Natural killer cell (primary cell): Measurements from ENCODE around the gene DHRS1. TPM values are rescaled to one million over a fixed set of nuclear protein-coding genes. Genes with fewer than 3 reads are reported as not detected.

ENCODE experiments used
- ATAC-seq, 3 donors: fragments of 150-1000 bp in 2 of 3; fragments of 200-7000 bp in 1 of 3; cut with Tn5 transposase; 1 replicate in 1 of 3; 2 replicates in 2 of 3; pipeline ENCODE4 v1.10.0; 2021; ENCODE audit warnings: mild to moderate bottlenecking in 2 of 3, moderate library complexity in 2 of 3
- DNase-seq, 2 donors: peaks; one replicate each; pipeline versions ENCODE4 v3.0.0 to v3.0.0-alpha.2; 2013 to 2021; ENCODE audit warnings: mixed read lengths in 1 of 2
- H3K27ac ChIP-seq: one replicate; pipeline ENCODE4 v1.5.1; 2013; ENCODE audit warnings: mild to moderate bottlenecking, low read length
- H3K27me3 ChIP-seq: one replicate; pipeline ENCODE4 v1.6.1; 2013; ENCODE audit warnings: low read length; ENCODE audit not compliant: control insufficient read depth, insufficient read depth
- H3K36me3 ChIP-seq: one replicate; pipeline ENCODE4 v1.6.1; 2013; ENCODE audit warnings: low read length; ENCODE audit not compliant: control insufficient read depth, insufficient read depth
- H3K4me1 ChIP-seq: one replicate; pipeline ENCODE4 v1.6.1; 2013; ENCODE audit warnings: low read length; ENCODE audit not compliant: control insufficient read depth, insufficient read depth
- H3K4me3 ChIP-seq: one replicate; pipeline ENCODE4 v1.5.1; 2013; ENCODE audit warnings: low read length
- H3K9me3 ChIP-seq: one replicate; pipeline ENCODE4 v1.6.1; 2013; ENCODE audit warnings: low read length; ENCODE audit not compliant: control insufficient read depth, insufficient read depth
- H3K27ac Mint-ChIP-seq, 2 donors: one replicate each; pipeline ENCODE4 v1.8.0; 2022; ENCODE audit warnings: mild to moderate bottlenecking in 2 of 2, mixed read lengths in 2 of 2, moderate library complexity in 1 of 2
- H3K27me3 Mint-ChIP-seq, 2 donors: one replicate each; pipeline ENCODE4 v1.8.0; 2022; ENCODE audit warnings: low read depth in 2 of 2, mixed read lengths in 2 of 2
- H3K36me3 Mint-ChIP-seq: one replicate; pipeline ENCODE4 v1.8.0; 2022; ENCODE audit warnings: mixed read lengths
- H3K4me1 Mint-ChIP-seq, 2 donors: one replicate each; pipeline ENCODE4 v1.8.0; 2022; ENCODE audit warnings: mixed read lengths in 2 of 2
- H3K4me3 Mint-ChIP-seq: one replicate; pipeline ENCODE4 v1.8.0; 2022; ENCODE audit warnings: mild to moderate bottlenecking, moderate library complexity, mixed read lengths
- H3K9me3 Mint-ChIP-seq, 2 donors: one replicate each; pipeline ENCODE4 v1.8.0; 2022; ENCODE audit warnings: mixed read lengths in 2 of 2
- WGBS: methylation state at CpG from one replicate; pipeline ENCODE4 v1.1.7; 2013; ENCODE audit warnings: missing lambda C conversion rate; ENCODE audit not compliant: insufficient coverage; 5-methylcytosine and 5-hydroxymethylcytosine counted together
- intact Hi-C: fragments of 100-400 bp; cut with micrococcal nuclease; formaldehyde crosslinking; loops from one replicate; pipeline ENCODE4 v1.14.2; 2022
- total RNA-seq, 4 donors: library from RNA; stranded (reverse); fragments of 120-200 nt in 1 of 4; gene quantifications; one replicate each; pipeline versions ENCODE4 v1.2.3 to v1.2.4, GENCODE V29; 2013 to 2022
- TF ChIP-seq, protein P1 (sequence below): fragments of 200-600 bp; IDR thresholded peaks from one replicate; pipeline ENCODE4 v1.8.0; 2022; ENCODE audit warnings: antibody characterized with exemption

The DHRS1 gene
- total RNA-seq, 3 donors from 2014 or later (not counting 1 experiment from before 2014, with no cell fraction given) = 39.8 to 59.0 (median 43.3) TPM

DNA sequence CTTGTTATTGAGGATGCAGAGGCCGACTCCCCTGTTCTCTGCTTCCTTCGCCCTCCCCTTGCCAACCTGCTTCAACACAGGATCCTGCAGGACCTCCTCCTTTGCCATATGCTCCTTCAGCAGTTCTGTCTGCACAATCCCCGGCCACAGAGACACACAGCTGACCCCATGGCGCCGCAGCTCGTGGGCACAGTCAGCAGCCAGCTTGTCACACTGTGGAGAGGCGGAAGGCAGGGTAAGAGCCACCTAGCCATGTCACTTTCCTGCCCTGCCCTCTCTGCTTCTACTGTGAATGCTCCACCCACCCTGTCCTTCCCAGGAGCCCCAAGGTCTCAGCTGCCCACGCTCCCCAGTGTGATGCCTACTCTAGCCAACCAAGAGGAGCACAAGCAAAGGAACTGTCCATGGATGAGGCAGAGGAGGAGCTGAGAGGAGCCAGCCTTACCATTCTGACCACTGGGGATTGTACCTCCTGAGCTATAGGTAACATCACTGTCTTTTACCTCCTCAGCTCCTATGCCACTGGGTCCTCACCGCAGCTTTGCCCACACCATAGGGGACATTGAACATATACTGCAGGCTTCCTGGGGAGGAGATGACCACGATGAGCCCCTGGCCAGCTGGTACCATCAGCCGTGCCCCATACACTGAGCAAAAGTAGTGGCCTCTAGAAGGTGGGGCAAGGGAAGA, 7.3 kb downstream of the DHRS1 start:
- H3K4me1 ChIP-seq = peaks cover 22% of the 10 kb centered on the region
- H3K27me3 ChIP-seq = no peaks in the 10 kb centered on the region
- H3K27ac ChIP-seq = no peak overlapping the region
- DNase-seq (no peak), ATAC-seq (no peak)
- WGBS = 96% methylated on average over 11 of the region's 11 CpGs
- H3K4me3 ChIP-seq = no peak overlapping the region
- H3K9me3 Mint-ChIP-seq = no peaks in the 10 kb centered on the region
- H3K9me3 ChIP-seq = no peaks in the 10 kb centered on the region
- H3K27ac Mint-ChIP-seq = no peak overlapping the region
- no peak overlapping the region for H3K4me3 Mint-ChIP-seq
- intact Hi-C loops = no loop called here
- peaks cover 8 to 14% of the 10 kb centered on the region in 2 donors for H3K4me1 Mint-ChIP-seq
- H3K27me3 Mint-ChIP-seq = no peaks in the 10 kb centered on the region
- peaks cover 48% of the 10 kb centered on the region for H3K36me3 ChIP-seq
- TF ChIP-seq, protein P1, sequence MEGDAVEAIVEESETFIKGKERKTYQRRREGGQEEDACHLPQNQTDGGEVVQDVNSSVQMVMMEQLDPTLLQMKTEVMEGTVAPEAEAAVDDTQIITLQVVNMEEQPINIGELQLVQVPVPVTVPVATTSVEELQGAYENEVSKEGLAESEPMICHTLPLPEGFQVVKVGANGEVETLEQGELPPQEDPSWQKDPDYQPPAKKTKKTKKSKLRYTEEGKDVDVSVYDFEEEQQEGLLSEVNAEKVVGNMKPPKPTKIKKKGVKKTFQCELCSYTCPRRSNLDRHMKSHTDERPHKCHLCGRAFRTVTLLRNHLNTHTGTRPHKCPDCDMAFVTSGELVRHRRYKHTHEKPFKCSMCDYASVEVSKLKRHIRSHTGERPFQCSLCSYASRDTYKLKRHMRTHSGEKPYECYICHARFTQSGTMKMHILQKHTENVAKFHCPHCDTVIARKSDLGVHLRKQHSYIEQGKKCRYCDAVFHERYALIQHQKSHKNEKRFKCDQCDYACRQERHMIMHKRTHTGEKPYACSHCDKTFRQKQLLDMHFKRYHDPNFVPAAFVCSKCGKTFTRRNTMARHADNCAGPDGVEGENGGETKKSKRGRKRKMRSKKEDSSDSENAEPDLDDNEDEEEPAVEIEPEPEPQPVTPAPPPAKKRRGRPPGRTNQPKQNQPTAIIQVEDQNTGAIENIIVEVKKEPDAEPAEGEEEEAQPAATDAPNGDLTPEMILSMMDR = no peak
- peaks cover 14% of the 10 kb centered on the region for H3K36me3 Mint-ChIP-seq

DNA sequence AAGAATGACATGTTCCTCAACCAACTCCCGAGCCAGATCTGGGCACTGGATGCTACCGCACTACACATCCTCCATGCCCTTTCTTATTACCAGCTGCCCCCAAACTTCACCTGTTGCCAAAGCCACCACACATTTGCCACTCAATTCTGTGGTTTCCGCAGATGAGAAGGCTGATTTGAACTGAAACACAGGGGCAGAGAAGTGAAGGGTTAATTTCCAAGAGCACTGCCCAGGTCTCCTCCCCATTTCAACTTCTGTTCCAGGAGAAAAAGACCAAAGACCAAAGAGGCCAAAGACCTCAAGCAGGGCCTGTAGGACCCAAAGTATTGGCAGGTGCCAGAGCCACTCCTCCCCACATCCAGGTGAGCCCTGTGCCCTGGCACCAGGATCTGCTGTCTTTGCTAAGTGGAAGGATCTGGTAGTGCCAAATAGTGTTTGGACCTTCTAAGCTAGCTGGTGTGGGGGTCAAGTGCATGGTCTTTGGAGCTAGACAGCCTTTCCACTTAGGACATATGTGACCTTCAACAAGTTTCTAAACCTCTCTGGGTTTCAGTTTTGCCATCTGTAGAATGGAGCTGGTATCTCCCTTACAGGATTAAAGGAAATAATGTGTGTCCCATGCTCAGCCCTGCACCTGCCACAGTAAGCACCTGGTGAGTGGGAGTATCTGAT, 8.0 kb downstream of the DHRS1 start:
- Mint-ChIP-seq H3K9me3 (no peaks in the 10 kb centered on the region), H3K36me3 (peaks cover 14% of the 10 kb centered on the region), H3K4me3 (no peak overlapping the region), H3K27ac (no peak overlapping the region), H3K4me1 (peaks cover 2 to 7% of the 10 kb centered on the region in 2 donors), H3K27me3 (no peaks in the 10 kb centered on the region)
- intact Hi-C loops = no loop called here
- H3K27me3 ChIP-seq = no peaks in the 10 kb centered on the region
- TF ChIP-seq, protein P1 = no peak
- no peak overlapping the region for H3K4me3 ChIP-seq
- ATAC-seq (no peak), DNase-seq (no peak)
- H3K27ac ChIP-seq = no peak overlapping the region
- H3K4me1 ChIP-seq = peaks cover 19% of the 10 kb centered on the region
- no peaks in the 10 kb centered on the region for H3K9me3 ChIP-seq
- peaks cover 47% of the 10 kb centered on the region for H3K36me3 ChIP-seq
- WGBS = 61% methylated on average over 3 of the region's 3 CpGs

DNA sequence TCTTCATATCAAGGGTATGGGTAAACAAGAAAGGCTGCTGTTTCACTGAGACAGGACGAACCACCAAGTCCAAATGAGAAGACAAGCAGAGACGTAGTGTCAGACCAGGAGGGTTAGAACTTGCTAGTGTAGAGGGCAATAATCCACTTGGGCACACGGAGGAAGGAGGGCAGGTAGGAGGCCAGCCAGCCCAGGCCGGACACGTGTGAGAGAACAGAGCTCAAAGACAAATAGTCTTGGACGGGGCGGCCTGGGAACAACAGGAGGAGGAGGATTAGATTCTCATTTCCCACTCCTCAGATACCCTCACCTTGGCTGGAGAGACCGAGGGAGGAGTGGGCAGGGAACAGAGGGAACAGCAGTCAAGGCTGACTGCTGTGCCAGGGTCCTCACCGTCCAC, 8.8 kb downstream of the DHRS1 start:
- WGBS = 95% methylated on average over 8 of the region's 9 CpGs

More for the DNA sequence above, 8.8 kb downstream of the DHRS1 start:
- Mint-ChIP-seq H3K27me3 (no peaks in the 10 kb centered on the region), H3K4me1 (no peaks in the 10 kb centered on the region), H3K27ac (no peak overlapping the region), H3K36me3 (peaks cover 11% of the 10 kb centered on the region), H3K4me3 (no peak overlapping the region), H3K9me3 (no peaks in the 10 kb centered on the region)
- no peak for DNase-seq
- Histone ChIP-seq H3K9me3 (no peaks in the 10 kb centered on the region), H3K36me3 (peaks cover 39% of the 10 kb centered on the region), H3K27ac (no peak overlapping the region), H3K4me3 (no peak overlapping the region), H3K27me3 (no peaks in the 10 kb centered on the region), H3K4me1 (peaks cover 16% of the 10 kb centered on the region)
- TF ChIP-seq, protein P1 = no peak
- no peak for ATAC-seq
- intact Hi-C loops = no loop called here
